Measurements from ENCODE around the gene BIRC6.

DNA sequence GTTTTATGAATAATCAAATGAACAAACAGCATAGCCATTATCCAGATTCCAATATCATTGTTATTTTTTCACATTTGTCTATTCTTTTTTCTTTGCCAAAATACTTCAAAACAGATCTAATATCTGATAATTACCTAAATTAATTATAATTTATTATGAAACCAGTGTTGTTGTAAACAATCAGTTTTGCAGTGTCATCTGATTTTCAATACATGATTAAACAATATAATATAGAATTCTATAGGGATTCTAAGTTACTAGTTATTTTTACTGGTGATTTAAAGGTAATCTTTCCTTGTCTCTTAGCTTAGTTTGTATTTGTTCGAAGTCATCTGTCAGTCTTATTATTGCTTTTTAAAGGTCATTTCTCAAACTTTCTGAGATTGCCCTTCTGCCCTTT lies 101.0 kb downstream of the BIRC6 start:
- TF ChIP-seq, protein P1, sequence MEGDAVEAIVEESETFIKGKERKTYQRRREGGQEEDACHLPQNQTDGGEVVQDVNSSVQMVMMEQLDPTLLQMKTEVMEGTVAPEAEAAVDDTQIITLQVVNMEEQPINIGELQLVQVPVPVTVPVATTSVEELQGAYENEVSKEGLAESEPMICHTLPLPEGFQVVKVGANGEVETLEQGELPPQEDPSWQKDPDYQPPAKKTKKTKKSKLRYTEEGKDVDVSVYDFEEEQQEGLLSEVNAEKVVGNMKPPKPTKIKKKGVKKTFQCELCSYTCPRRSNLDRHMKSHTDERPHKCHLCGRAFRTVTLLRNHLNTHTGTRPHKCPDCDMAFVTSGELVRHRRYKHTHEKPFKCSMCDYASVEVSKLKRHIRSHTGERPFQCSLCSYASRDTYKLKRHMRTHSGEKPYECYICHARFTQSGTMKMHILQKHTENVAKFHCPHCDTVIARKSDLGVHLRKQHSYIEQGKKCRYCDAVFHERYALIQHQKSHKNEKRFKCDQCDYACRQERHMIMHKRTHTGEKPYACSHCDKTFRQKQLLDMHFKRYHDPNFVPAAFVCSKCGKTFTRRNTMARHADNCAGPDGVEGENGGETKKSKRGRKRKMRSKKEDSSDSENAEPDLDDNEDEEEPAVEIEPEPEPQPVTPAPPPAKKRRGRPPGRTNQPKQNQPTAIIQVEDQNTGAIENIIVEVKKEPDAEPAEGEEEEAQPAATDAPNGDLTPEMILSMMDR (conservative IDR thresholded peaks at IDR 0.05) = no peak
- TF ChIP-seq EZH2 (IDR thresholded peaks at IDR 0.05; ENCODE audit: low read depth) = no peak

All from PC-9 (cell line).